ENCODE results near the gene TNS3.

The TNS3 gene

DNA sequence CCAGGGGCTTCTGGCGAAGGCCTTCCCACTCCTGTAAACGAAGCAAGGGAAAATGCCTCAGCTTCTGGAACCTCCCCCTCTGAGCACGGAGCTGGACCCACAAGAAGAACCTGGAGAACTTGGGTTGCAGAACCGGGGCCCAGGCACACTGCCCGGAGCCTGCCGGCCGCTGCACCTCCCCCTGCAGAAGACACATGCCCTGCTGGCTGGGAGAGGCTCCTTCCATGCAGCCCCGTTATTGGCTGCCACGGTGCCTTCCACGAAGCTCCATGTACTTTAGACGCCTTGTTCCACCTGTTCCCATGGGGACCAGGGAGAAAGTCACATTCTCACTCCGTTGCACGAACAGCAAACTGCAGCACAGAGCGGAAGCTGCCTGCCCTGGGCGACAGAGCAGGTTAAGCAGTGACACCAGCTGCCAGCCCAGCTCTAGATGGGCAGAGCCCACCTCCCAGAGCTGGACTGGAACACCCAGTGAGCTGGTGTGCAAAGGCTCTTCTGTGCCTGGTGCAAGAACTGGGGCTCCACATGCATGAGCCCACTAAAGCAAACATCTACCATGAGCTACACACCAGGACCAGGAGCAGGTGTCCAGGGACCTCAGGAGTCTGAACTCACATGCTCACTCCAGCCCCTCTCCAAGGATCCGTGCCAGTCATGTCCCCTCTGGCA lies 70.1 kb downstream of the TNS3 start:
- no peak overlapping the region for H3K4me3 Mint-ChIP-seq
- no peaks in the 10 kb centered on the region for H3K4me1 Mint-ChIP-seq (ENCODE audit: low read depth)
- H3K27me3 Mint-ChIP-seq = no peaks in the 10 kb centered on the region
- no peak overlapping the region for H3K27ac Mint-ChIP-seq
- H3K36me3 Mint-ChIP-seq (ENCODE audit: low read depth) = no peaks in the 10 kb centered on the region
- no peak for DNase-seq
- no peaks in the 10 kb centered on the region for H3K9me3 Mint-ChIP-seq

- no peak for DNase-seq
- H3K4me1 Mint-ChIP-seq (ENCODE audit: low read depth) = no peaks in the 10 kb centered on the region
- no peaks in the 10 kb centered on the region for H3K36me3 Mint-ChIP-seq (ENCODE audit: low read depth)
- H3K27me3 Mint-ChIP-seq = no peaks in the 10 kb centered on the region
- H3K27ac Mint-ChIP-seq = no peak overlapping the region
- H3K4me3 Mint-ChIP-seq = no peak overlapping the region
- H3K9me3 Mint-ChIP-seq = no peaks in the 10 kb centered on the region
Observed at GRCh38 chr7:47510786-47511185, 71.1 kb downstream of the TNS3 start.

DNA sequence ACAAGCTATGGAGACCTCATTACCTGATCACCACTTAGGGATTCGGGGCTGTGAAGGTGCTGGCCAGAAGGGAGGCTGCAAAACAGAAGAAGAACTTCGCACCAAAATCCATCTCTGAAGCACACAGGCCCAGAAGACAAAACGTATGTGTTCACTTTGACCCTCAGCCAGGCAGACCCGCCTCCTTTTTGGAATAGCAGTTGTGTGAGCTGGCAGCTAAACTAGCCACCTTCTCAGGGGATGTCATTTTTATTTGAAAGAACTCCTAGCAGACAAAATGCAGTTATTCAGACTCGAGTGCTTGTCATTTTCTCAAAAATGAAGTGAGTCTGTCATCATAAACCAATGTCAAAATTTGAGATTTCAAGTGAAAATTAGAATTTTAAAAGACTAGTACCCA lies 71.7 kb downstream of the TNS3 start:
- no peak for DNase-seq
- Mint-ChIP-seq H3K36me3 (ENCODE audit: low read depth) (no peaks in the 10 kb centered on the region), H3K27me3 (no peaks in the 10 kb centered on the region), H3K4me3 (no peak overlapping the region), H3K27ac (no peak overlapping the region), H3K9me3 (no peaks in the 10 kb centered on the region), H3K4me1 (ENCODE audit: low read depth) (no peaks in the 10 kb centered on the region)

GRCh38 chr7:47509571-47509970 lies 72.3 kb downstream of the TNS3 start:
- DNase-seq = no peak
- Mint-ChIP-seq H3K9me3 (no peaks in the 10 kb centered on the region), H3K36me3 (ENCODE audit: low read depth) (no peaks in the 10 kb centered on the region), H3K27ac (no peak overlapping the region), H3K4me1 (ENCODE audit: low read depth) (no peaks in the 10 kb centered on the region), H3K4me3 (no peak overlapping the region), H3K27me3 (no peaks in the 10 kb centered on the region)

GRCh38 chr7:47508389-47509380 lies 73.2 kb downstream of the TNS3 start:
- H3K36me3 Mint-ChIP-seq (ENCODE audit: low read depth) = no peaks in the 10 kb centered on the region
- H3K27ac Mint-ChIP-seq = no peak overlapping the region
- no peaks in the 10 kb centered on the region for H3K27me3 Mint-ChIP-seq
- no peaks in the 10 kb centered on the region for H3K9me3 Mint-ChIP-seq
- DNase-seq = no peak
- H3K4me1 Mint-ChIP-seq (ENCODE audit: low read depth) = no peaks in the 10 kb centered on the region
- no peak overlapping the region for H3K4me3 Mint-ChIP-seq

DNA sequence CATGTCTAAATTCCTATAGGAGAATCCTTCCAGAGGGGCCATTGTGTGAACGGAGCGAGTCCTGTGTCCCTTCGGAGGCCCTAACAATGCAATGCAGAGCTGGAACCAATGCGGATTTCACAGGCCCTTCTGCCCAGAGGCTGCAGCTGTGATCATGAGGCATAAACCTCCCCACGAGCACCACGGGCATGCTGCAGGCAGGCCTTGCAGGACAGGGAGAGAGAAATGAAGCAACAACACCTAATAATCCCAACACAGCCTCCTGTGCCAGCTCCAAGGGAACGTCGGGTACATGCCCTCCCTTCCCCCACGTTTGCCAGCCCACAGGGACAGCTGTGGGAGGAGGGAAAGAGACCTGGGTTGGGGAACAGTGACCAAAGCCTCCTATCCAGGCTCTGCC lies 74.4 kb downstream of the TNS3 start:
- no peak for DNase-seq
- Mint-ChIP-seq H3K4me1 (ENCODE audit: low read depth) (no peaks in the 10 kb centered on the region), H3K9me3 (no peaks in the 10 kb centered on the region), H3K36me3 (ENCODE audit: low read depth) (no peaks in the 10 kb centered on the region), H3K27me3 (no peaks in the 10 kb centered on the region), H3K4me3 (no peak overlapping the region), H3K27ac (no peak overlapping the region)

DNA sequence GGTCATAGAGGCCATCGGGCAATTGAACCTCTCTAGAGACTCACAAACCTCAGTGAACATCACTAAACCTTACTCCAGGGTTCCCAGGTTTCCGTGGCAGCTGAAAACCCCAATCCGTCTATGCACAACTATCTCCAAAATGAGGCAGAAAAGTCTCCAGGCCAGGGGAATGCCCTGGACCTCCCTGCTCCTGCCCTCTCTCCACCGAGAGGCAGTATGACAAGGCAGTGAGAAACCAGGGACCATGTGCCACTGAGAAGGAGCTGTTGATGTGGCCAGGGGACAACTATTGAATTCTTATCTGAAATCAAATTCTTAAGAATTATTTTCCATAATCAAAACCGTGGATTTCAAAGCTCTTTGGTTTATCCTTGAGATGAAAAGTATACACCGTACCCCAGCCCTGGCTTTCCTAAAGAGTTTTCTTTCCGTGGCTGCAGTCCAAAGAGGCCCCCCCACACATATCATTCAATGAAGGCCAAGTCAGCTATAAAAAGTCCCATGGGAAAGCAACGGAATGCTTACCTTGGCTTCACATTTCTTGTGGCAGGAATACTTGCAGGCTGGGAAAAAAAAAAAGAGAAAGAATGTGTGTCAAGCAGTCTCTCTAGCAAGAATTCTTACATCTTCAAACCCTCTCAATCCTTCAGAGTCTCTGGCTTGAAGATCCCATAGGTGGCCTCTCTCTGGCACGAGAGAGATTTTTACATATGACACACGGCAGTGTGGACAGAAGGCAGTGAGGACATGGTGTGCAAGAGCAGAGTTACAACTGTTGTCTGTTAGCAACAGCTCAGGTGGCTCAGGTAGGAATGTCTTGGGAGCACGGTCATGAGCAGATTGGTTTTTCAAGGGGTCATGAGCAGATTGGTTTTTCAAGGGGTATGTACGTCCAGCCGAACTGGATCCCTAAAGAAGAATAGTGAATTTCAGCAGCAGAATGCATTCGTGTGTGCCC lies 75.2 kb downstream of the TNS3 start:
- DNase-seq = no peak
- no peak overlapping the region for H3K27ac Mint-ChIP-seq
- H3K27me3 Mint-ChIP-seq = no peaks in the 10 kb centered on the region
- no peaks in the 10 kb centered on the region for H3K4me1 Mint-ChIP-seq (ENCODE audit: low read depth)
- H3K4me3 Mint-ChIP-seq = no peak overlapping the region
- H3K36me3 Mint-ChIP-seq (ENCODE audit: low read depth) = no peaks in the 10 kb centered on the region
- no peaks in the 10 kb centered on the region for H3K9me3 Mint-ChIP-seq

DNA sequence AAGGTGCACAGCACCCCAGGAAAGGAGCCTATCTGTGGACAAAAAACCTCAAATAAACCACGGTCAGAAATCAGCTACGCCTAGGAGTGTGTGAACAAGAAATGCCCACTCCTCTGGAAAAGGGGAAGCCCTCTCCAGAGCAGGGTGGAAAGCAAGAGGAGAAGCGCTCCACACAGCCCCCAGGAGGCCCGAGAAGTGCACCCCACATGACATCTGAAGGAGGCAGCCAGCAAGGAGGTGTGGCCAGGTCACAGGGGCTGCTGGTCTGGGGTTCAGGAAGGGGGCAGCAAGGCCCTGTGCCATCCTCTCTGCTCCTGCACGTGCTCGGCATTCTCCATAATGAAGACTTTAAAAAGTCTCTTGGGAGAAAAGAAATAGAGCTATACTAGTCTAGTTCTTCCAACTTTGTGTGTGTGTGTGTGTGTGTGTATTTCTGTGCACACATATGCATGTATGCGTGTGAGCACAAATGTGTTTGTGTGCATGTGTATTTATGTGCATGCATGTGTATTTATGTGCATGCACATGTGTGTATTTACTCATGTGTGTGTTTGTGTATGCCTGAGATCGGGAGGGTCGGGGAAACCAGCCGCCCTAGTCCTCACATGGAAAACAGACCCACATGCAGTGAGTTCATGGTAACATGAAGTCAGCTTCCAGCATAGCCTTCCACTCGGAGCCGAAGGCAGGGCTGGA lies 76.5 kb downstream of the TNS3 start:
- no peaks in the 10 kb centered on the region for H3K9me3 Mint-ChIP-seq
- DNase-seq = no peak
- H3K4me1 Mint-ChIP-seq (ENCODE audit: low read depth) = no peaks in the 10 kb centered on the region
- H3K27me3 Mint-ChIP-seq = no peaks in the 10 kb centered on the region
- no peak overlapping the region for H3K4me3 Mint-ChIP-seq
- H3K36me3 Mint-ChIP-seq (ENCODE audit: low read depth) = no peaks in the 10 kb centered on the region
- H3K27ac Mint-ChIP-seq = no peak overlapping the region

GRCh38 chr7:47504551-47505311 lies 77.2 kb downstream of the TNS3 start:
- Mint-ChIP-seq H3K9me3 (no peaks in the 10 kb centered on the region), H3K27ac (no peak overlapping the region), H3K27me3 (no peaks in the 10 kb centered on the region), H3K36me3 (ENCODE audit: low read depth) (no peaks in the 10 kb centered on the region), H3K4me1 (ENCODE audit: low read depth) (no peaks in the 10 kb centered on the region), H3K4me3 (no peak overlapping the region)
- no peak for DNase-seq

GRCh38 chr7:47503281-47503680 lies 78.6 kb downstream of the TNS3 start:
- no peaks in the 10 kb centered on the region for H3K4me1 Mint-ChIP-seq (ENCODE audit: low read depth)
- no peaks in the 10 kb centered on the region for H3K36me3 Mint-ChIP-seq (ENCODE audit: low read depth)
- H3K9me3 Mint-ChIP-seq = no peaks in the 10 kb centered on the region
- no peak overlapping the region for H3K4me3 Mint-ChIP-seq
- no peak overlapping the region for H3K27ac Mint-ChIP-seq
- no peak for DNase-seq
- no peaks in the 10 kb centered on the region for H3K27me3 Mint-ChIP-seq

- Mint-ChIP-seq H3K36me3 (ENCODE audit: low read depth) (no peaks in the 10 kb centered on the region), H3K27ac (no peak overlapping the region), H3K4me3 (no peak overlapping the region), H3K9me3 (no peaks in the 10 kb centered on the region), H3K4me1 (ENCODE audit: low read depth) (peaks cover 1% of the 10 kb centered on the region), H3K27me3 (no peaks in the 10 kb centered on the region)
- DNase-seq = no peak
Observed at GRCh38 chr7:47502240-47502877, 79.6 kb downstream of the TNS3 start.

DNA sequence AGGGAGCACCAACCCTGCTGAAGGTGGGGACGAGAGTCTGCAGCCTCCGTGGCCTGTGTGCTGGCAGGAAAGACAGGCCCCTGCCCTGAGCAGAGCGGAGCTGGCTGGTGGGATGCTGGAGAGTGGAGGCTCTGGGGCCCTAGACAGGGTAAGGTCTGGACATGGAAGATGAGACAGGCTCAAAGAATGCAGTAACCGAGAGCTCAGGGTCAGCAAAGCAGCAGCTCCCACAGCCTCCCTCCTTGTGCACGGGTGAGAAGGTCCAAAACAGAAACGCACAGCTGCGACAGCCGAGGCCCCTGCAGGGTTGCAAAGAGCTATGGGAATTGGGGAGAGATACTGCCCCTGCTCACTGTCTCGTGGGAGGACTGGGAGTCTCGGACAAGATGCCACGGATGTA lies 80.5 kb downstream of the TNS3 start:
- peaks cover 1% of the 10 kb centered on the region for H3K4me1 Mint-ChIP-seq (ENCODE audit: low read depth)
- H3K9me3 Mint-ChIP-seq = no peaks in the 10 kb centered on the region
- H3K4me3 Mint-ChIP-seq = no peak overlapping the region
- DNase-seq = no peak
- no peak overlapping the region for H3K27ac Mint-ChIP-seq
- no peaks in the 10 kb centered on the region for H3K36me3 Mint-ChIP-seq (ENCODE audit: low read depth)
- no peaks in the 10 kb centered on the region for H3K27me3 Mint-ChIP-seq

- Mint-ChIP-seq H3K27me3 (no peaks in the 10 kb centered on the region), H3K27ac (no peak overlapping the region), H3K9me3 (no peaks in the 10 kb centered on the region), H3K4me1 (ENCODE audit: low read depth) (peaks cover 1% of the 10 kb centered on the region), H3K4me3 (no peak overlapping the region), H3K36me3 (ENCODE audit: low read depth) (no peaks in the 10 kb centered on the region)
- no peak for DNase-seq
Observed at GRCh38 chr7:47500103-47500563, 81.8 kb downstream of the TNS3 start.

All from activated T-cell treated with anti-CD3 and anti-CD28 coated beads, Interleukin-2, amount 50 U/mL, for 24 hours (primary cell).